ENCODE measurements around the gene FHIT.

FHIT gene

GRCh38 chr3:61233746-61234145 lies 17.5 kb downstream of the FHIT start:
- no peak overlapping the region for H3K4me3 ChIP-seq (ENCODE audit: low read depth, low read length)

GRCh38 chr3:61231693-61232092 lies 19.6 kb downstream of the FHIT start:
- TF ChIP-seq CTCF (IDR thresholded peaks at IDR 0.05; ENCODE audit: borderline replicate concordance, insufficient read depth, low read depth, low read length): no peak
- no peak overlapping the region for H3K4me3 ChIP-seq (ENCODE audit: low read depth, low read length)

More at GRCh38 chr3:61233746-61234145, 17.5 kb downstream of the FHIT start:
- TF ChIP-seq CTCF (IDR thresholded peaks at IDR 0.05; ENCODE audit: borderline replicate concordance, insufficient read depth, low read depth, low read length): no peak

- no peak overlapping the region for H3K4me3 ChIP-seq (ENCODE audit: low read depth, low read length)
- TF ChIP-seq CTCF (IDR thresholded peaks at IDR 0.05; ENCODE audit: borderline replicate concordance, insufficient read depth, low read depth, low read length): no peak
Measured at GRCh38 chr3:61227799-61228198, 23.5 kb downstream of the FHIT start.

- no peak for TF ChIP-seq CTCF (IDR thresholded peaks at IDR 0.05; ENCODE audit: borderline replicate concordance, insufficient read depth, low read depth, low read length)
- no peak overlapping the region for H3K4me3 ChIP-seq (ENCODE audit: low read depth, low read length)
Measured at GRCh38 chr3:61226166-61226686, 25.0 kb downstream of the FHIT start.

GRCh38 chr3:61224823-61225222 lies 26.4 kb downstream of the FHIT start:
- TF ChIP-seq CTCF (IDR thresholded peaks at IDR 0.05; ENCODE audit: borderline replicate concordance, insufficient read depth, low read depth, low read length): no peak
- no peak overlapping the region for H3K4me3 ChIP-seq (ENCODE audit: low read depth, low read length)

- TF ChIP-seq CTCF (IDR thresholded peaks at IDR 0.05; ENCODE audit: borderline replicate concordance, insufficient read depth, low read depth, low read length): no peak
- no peak overlapping the region for H3K4me3 ChIP-seq (ENCODE audit: low read depth, low read length)
Measured at GRCh38 chr3:61223451-61223850, 27.8 kb downstream of the FHIT start.

- no peak overlapping the region for H3K4me3 ChIP-seq (ENCODE audit: low read depth, low read length)
- no peak for TF ChIP-seq CTCF (IDR thresholded peaks at IDR 0.05; ENCODE audit: borderline replicate concordance, insufficient read depth, low read depth, low read length)
Measured at GRCh38 chr3:61222467-61222866, 28.8 kb downstream of the FHIT start.
